Stimulated activated CD4-positive, alpha-beta T cell treated with anti-CD3 and anti-CD28 coated beads, TNF-alpha, amount 100 ng/mL, for 48 hours (primary cell): Measurements from ENCODE around the gene NMNAT2.

Experiments
- DNase-seq, 3 donors: peaks; one replicate each; pipeline ENCODE4 v3.0.0-alpha.2; 2020; ENCODE audit warnings: low read depth in 3 of 3

The NMNAT2 gene

DNA sequence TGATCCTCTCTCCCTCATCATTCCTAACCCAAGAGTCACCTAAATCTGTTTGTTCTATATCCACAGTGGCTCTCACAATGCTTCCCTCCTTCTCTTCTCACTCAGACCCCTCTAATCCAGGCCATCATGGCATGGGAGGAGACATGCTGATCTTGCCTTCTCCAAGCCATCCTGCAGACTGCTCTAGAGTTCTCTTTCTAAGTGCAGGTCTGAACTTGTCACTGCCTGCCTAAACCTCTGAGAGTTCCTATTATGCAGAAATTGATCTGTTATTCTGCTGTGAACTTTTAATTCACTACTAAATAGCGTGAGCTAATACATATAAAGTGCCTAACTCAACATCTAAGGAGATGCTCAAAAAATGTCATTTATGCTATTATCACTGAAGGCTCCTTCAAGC, 205.3 kb downstream of the NMNAT2 start:
- DNase-seq = no peak

DNA sequence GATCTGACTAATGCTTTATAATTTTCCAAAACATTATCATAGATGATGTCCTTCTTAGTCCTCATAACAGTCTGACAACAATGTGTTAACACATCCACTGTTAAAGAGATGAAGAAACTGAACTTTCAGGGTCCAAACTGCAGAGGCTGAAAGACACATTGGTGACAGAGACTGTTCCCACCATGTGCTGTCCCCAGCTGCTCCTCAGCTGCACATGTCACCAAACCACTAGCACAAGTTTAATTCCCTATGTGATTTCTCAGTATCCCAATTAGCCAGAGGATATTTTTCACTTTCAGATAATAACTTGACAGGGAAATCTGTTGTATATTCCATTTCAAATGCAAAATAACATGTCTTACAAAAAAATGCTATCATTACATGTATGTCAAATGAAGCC, 207.5 kb downstream of the NMNAT2 start:
- DNase-seq = no peak

DNA sequence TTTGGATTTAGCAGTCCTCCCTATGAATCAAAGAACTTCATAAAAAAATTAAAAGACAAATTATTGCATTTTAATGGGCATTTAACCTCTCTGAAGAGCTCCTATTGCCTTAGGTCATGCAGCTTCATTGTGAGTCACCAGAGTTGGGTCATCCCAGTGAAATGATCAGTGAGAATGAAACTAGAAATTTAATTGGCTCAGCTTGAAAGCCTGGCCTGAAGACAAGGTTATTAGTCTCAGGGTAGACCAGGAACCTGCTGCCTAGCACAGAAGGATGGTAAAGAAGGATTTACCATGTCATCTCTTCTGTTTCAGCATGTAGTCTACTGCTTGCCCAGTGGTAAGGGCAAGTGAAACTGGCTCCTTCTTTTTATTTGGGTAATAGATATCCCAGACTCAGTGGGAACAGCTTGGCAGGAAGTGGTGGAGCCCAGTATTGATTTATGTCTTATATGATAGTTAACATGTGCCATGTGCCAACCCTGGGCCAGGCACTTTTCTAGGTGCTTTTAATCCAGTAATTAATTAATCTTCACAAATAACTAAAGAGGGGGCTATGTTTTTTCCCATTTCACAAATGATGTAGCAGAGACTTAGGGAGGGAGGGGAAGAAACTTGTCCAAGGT, 208.5 kb downstream of the NMNAT2 start:
- no peak for DNase-seq

DNA sequence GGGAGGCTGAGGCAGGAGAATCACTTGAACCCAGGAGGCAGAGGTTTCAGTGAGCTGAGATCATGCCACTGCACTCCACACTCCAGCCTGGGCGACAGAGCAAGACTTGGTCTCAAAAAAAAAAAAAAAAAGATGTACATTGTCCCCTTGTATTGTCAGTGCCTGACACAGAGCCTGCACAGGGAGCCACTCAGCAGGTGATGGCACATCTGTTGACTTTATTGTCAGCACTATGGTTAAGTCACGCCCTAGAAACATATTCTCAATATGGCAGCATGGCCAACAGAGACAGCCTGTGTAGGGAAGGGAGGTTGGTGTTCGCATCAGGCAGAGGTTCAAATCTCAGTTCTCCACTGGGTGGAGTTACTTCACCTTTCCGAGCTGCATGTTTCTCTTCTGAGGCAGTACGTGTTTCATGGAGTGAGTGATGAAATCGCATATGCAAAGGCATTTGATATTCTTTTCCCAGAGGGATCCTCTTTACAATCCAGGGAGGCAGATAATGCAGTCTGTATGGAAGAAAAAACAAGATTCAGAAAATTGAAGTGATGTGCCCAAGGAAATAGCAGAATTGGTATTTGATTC, 211.6 kb downstream of the NMNAT2 start:
- no peak for DNase-seq

DNA sequence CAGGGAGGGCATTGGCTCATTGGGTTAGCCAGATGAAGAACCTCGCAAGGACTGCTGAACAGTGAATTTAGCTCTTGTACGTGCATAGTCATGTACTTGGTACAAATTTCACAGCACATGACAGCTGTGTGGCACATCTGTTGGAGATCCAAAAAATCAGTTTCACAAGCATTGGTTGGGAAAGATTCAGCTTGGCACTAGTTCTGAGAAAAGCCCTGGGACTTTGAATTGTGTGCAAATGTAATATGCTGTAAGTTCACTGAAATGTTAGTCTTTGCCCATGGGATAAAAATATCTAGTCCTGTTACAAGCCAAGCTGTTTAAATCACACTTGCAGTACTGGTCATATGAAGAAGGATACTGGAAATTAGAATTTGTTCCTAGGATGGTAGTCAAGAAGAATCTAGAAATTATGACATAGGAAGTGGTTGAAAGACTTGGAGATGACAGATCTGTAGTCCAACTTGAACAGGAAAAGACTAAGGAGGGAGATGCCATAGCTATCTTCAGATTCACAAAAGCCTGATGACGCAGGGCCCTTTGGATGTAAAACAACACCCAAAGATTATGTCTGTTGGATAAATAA, 212.9 kb downstream of the NMNAT2 start:
- no peak for DNase-seq

DNA sequence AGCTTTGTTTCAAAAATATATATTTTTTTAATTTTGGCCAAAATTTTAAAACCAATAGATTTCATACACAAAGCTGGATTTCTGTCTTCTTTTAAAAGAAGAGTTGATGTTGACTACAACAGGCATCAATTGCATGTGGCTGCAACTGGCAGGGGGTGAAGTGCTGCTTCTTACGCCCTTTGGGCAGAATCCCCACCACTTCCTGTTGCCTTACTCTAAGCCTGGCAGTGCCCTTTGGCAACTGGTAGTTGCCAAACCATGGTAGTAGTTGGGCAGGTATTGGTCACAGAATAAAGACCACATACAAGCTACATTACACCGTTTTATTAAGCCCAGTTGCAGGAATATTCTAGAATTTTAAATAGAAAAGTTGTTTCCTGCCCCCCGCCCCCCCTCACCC, 215.1 kb downstream of the NMNAT2 start:
- DNase-seq = no peak

DNA sequence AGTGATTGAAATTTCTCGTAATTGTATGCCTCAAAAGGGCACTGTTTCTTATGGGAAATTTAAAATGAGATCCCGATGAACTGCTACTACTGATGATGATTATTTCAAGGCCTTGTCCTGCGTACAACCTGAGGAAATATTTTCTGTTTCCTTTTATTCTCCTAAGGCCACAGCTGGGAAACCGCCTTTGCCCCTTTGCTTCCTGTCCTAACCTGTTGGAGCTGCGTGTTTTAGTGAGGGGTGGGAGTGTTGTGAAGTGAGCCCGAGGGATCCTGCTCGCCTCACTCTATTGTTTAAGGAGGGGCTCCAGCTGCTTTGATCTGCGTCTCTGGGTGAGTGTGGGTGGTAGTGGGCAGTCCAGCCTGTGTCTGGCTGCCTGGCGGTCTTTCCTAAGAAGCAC, 217.7 kb downstream of the NMNAT2 start:
- no peak for DNase-seq

DNA sequence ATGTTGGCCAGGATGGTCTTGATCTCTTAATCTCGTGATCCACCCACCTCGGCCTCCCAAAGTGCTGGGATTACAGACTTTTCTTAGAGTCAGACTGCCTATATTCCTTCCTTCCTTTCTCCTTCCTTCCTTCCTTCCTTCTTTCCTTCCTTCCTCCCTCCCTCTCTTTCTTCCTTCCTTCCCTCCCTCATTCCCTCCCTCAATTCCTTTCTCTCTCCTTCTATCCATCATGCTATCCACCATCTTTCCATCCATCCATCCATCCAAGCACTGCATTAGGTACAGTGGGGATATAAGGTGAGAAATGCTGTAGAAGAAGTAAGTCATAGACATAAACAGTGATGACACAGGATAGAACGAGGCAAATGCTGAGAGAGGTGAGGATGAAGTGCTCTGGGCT, 218.9 kb downstream of the NMNAT2 start:
- no peak for DNase-seq

DNA sequence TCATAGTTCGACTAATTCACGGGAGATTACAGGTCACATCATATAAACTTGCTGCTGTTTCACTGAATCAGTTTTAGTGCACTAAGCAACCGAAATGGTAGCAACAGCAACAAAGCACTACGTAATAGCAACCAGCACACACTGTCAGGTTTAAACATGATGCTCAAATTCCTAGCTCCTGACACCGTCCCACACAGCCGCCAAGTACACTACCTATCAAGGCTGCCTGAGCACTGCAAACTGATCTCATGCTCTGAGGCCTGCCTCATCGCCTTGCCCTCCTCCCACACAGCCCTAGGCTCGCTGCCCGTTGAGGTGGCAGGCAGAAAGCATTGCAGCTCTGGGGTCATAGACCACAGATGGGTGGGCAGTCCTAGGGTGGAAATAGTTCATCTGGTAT, 219.7 kb downstream of the NMNAT2 start:
- no peak for DNase-seq
